HCT116 (cell line): Measurements from ENCODE around the gene LGALS4. TPM values are rescaled to one million over a fixed set of nuclear protein-coding genes. Genes with fewer than 3 reads are reported as not detected.
A peak's percentile ranks its signal among the peaks of the same experiment; 100 is the strongest.
"Not testable (repeated sequence)": the region's sequence is repeated elsewhere in the genome, so short reads cannot be mapped to it uniquely, and the experiment has no call there.

Source experiments
- ATAC-seq: fragments of 200-7000 bp; cut with Tn5 transposase; 2 replicates; pipeline ENCODE4 v1.9.1; 2020; ENCODE audit warnings: mild to moderate bottlenecking, moderate library complexity
- BruUV-seq: library from RNA; stranded (reverse); fragments of 400-500 nt; replicated peaks from 2 replicates; lab custom pipeline; 2021; lab: Mats Ljungman, UMichigan
- CTCF ChIA-PET: fragments of 300-600 bp; sonication (Branson Sonifier 250); formaldehyde crosslinking; loops from one replicate; lab custom pipeline; 2021; ENCODE audit warnings: antibody characterized with exemption; lab: Charles Lee
- POLR2A ChIA-PET: fragments of 300-600, 350-600 bp; sonication (Branson Sonifier 250); formaldehyde crosslinking; loops from one replicate; lab custom pipeline; 2021; ENCODE audit warnings: antibody characterized with exemption; lab: Charles Lee
- RAD21 ChIA-PET, 2 experiments: fragments of 300-600 bp; sonication (Branson Sonifier 250); formaldehyde crosslinking; loops; one replicate each; lab custom pipeline; 2023; ENCODE audit warnings: low total read pairs in 2 of 2; ENCODE audit not compliant: uncharacterized antibody in 2 of 2, unreplicated experiment in 2 of 2, low non-redundant PET in 1 of 2; lab: Charles Lee
- DNase-seq: peaks from one replicate; pipeline ENCODE4 v3.0.0-alpha.2; 2010; ENCODE audit warnings: low read depth, low spot score
- H2AFZ ChIP-seq: fragments of 200-600 bp; shearing (Covaris generic), sonication (generic); 2 replicates; pipeline ENCODE4 v1.6.1; 2017; ENCODE audit warnings: low read depth, mixed run types, mixed read lengths, antibody characterized with exemption, low read length; ENCODE audit not compliant: poor library complexity, severe bottlenecking
- H3K27ac ChIP-seq: 2 replicates; pipeline ENCODE4 v1.5.1; 2012; ENCODE audit warnings: low read depth, low read length
- H3K27me3 ChIP-seq: fragments of 200-600 bp; sonication (generic); 2 replicates; pipeline ENCODE4 v1.6.1; 2016; ENCODE audit warnings: mixed run types, low read length, mixed read lengths; ENCODE audit not compliant: insufficient read depth
- H3K36me3 ChIP-seq, 2 experiments: fragments of 200-500 bp in 1 of 2; fragments of 200-600 bp in 1 of 2; sonication (Bioruptor generic) in 1 of 2; sonication (generic) in 1 of 2; 2 replicates each; pipeline versions ENCODE4 v1.5.1 to v1.6.1; 2014 to 2016; ENCODE audit warnings: low read length in 2 of 2, inconsistent platforms in 1 of 2, mixed read lengths in 1 of 2, mixed run types in 1 of 2; ENCODE audit not compliant: insufficient read depth in 2 of 2, control insufficient read depth in 1 of 2
- H3K4me1 ChIP-seq, 2 experiments: fragments of 200-600 bp in 1 of 2; sonication (generic) in 1 of 2; 2 replicates each; pipeline versions ENCODE4 v1.5.1 to v1.6.1; 2012 to 2017; ENCODE audit warnings: low read length in 2 of 2, inconsistent platforms in 1 of 2, mild to moderate bottlenecking in 1 of 2, mixed read lengths in 1 of 2, mixed run types in 1 of 2, moderate library complexity in 1 of 2; ENCODE audit not compliant: insufficient read depth in 2 of 2, control insufficient read depth in 1 of 2
- H3K4me2 ChIP-seq: fragments of 200-600 bp; sonication (generic); 2 replicates; pipeline ENCODE4 v1.6.1; 2017; ENCODE audit warnings: mixed run types, low read length, mixed read lengths
- H3K4me3 ChIP-seq, 2 experiments: fragments of 200-600 bp in 1 of 2; sonication (generic) in 1 of 2; replicated peaks in 1 of 2; 2 replicates each; pipeline ENCODE4 v1.5.1; 2011 to 2016; ENCODE audit warnings: low read length in 2 of 2, control low read depth in 1 of 2, low read depth in 1 of 2, mild to moderate bottlenecking in 1 of 2, mixed read lengths in 1 of 2, mixed run types in 1 of 2
- H3K79me2 ChIP-seq: fragments of 200-600 bp; sonication (generic); 2 replicates; pipeline ENCODE4 v1.6.1; 2017; ENCODE audit warnings: mild to moderate bottlenecking, mixed run types, low read length, moderate library complexity, mixed read lengths; ENCODE audit not compliant: insufficient read depth
- H3K9ac ChIP-seq: fragments of 200-600 bp; sonication (generic); 2 replicates; pipeline ENCODE4 v1.6.1; 2016; ENCODE audit warnings: low read length, mixed read lengths
- H3K9me2 ChIP-seq: fragments of 200-600 bp; sonication (generic), shearing (Covaris generic); 2 replicates; pipeline ENCODE4 v1.6.1; 2017; ENCODE audit warnings: mixed run types, mild to moderate bottlenecking, moderate library complexity; ENCODE audit not compliant: insufficient read depth
- H3K9me3 ChIP-seq, 2 experiments: fragments of 200-500 bp in 1 of 2; fragments of 200-600 bp in 1 of 2; sonication (Bioruptor generic) in 1 of 2; sonication (generic) in 1 of 2; 2 replicates each; pipeline ENCODE4 v1.6.1; 2014 to 2017; ENCODE audit warnings: low read length in 2 of 2, mixed read lengths in 2 of 2, inconsistent platforms in 1 of 2, low read depth in 1 of 2, mild to moderate bottlenecking in 1 of 2, mixed run types in 1 of 2, moderate library complexity in 1 of 2; ENCODE audit not compliant: control insufficient read depth in 1 of 2, insufficient read depth in 1 of 2
- H4K20me1 ChIP-seq: fragments of 200-600 bp; sonication (generic), shearing (Covaris generic); 2 replicates; pipeline ENCODE4 v1.6.1; 2017; ENCODE audit warnings: mixed run types, mild to moderate bottlenecking, moderate library complexity; ENCODE audit not compliant: insufficient read depth
- ATF3 ChIP-seq: IDR thresholded peaks from 2 replicates; pipeline ENCODE4 v1.6.1; 2012
- CBX3 ChIP-seq: IDR thresholded peaks from 2 replicates; pipeline ENCODE4 v1.6.1; 2012; ENCODE audit warnings: low read depth
- CEBPB ChIP-seq: IDR thresholded peaks from 2 replicates; pipeline ENCODE4 v1.6.1; 2012; ENCODE audit warnings: low read depth
- EGR1 ChIP-seq: IDR thresholded peaks from 2 replicates; pipeline ENCODE4 v1.6.1; 2012; ENCODE audit warnings: low read depth
- EZH2phosphoT487 ChIP-seq: fragments of 200-600 bp; IDR thresholded peaks from 2 replicates; pipeline ENCODE4 v1.6.1; 2018; ENCODE audit warnings: antibody characterized with exemption, borderline replicate concordance
- FOSL1 ChIP-seq: IDR thresholded peaks from 2 replicates; pipeline ENCODE4 v1.6.1; 2012; ENCODE audit warnings: low read depth
- POLR2A ChIP-seq: IDR thresholded peaks from 2 replicates; pipeline ENCODE4 v1.7.0; 2011; ENCODE audit warnings: borderline replicate concordance; ENCODE audit not compliant: insufficient read depth, insufficient read length; ENCODE audit errors: extremely low read depth
- RAD21 ChIP-seq: IDR thresholded peaks from 2 replicates; pipeline ENCODE4 v1.6.1; 2012; ENCODE audit warnings: low read depth, mild to moderate bottlenecking
- REST ChIP-seq: IDR thresholded peaks from 2 replicates; pipeline ENCODE4 v1.6.1; 2012; ENCODE audit warnings: low read depth
- SIN3A ChIP-seq: IDR thresholded peaks from 2 replicates; pipeline ENCODE4 v1.6.1; 2012; ENCODE audit warnings: low read depth
- SP1 ChIP-seq: IDR thresholded peaks from 2 replicates; pipeline ENCODE4 v1.6.1; 2012; ENCODE audit warnings: low read depth
- TCF7L2 ChIP-seq: IDR thresholded peaks from 2 replicates; pipeline ENCODE4 v1.7.0; 2011; ENCODE audit warnings: borderline replicate concordance, inconsistent platforms; ENCODE audit not compliant: insufficient read depth, insufficient read length; ENCODE audit errors: extremely low read depth
- ZFX ChIP-seq: fragments of 450-650 bp; IDR thresholded peaks from 2 replicates; pipeline ENCODE4 v1.6.1; 2017
- intact Hi-C: fragments of 100-400 bp; cut with micrococcal nuclease; formaldehyde crosslinking; loops from 2 replicates; pipeline ENCODE4 v1.10.0; 2022
- total RNA-seq: library from RNA; stranded (reverse); gene quantifications from one replicate; pipeline ENCODE4 v1.2.1, GENCODE V29; 2021; ENCODE audit not compliant: unreplicated experiment
- TF ChIP-seq, protein P1 (sequence below): IDR thresholded peaks from 2 replicates; pipeline ENCODE4 v1.6.1; 2012
- TF ChIP-seq, protein P2 (sequence below): IDR thresholded peaks from 2 replicates; pipeline ENCODE4 v1.6.1; 2011; ENCODE audit warnings: mild to moderate bottlenecking, low read length, moderate library complexity; ENCODE audit not compliant: insufficient replicate concordance; ENCODE audit errors: extremely low read depth

Gene LGALS4
- total RNA-seq, 1 experiment from 2014 or later, result 0.86 TPM

DNA sequence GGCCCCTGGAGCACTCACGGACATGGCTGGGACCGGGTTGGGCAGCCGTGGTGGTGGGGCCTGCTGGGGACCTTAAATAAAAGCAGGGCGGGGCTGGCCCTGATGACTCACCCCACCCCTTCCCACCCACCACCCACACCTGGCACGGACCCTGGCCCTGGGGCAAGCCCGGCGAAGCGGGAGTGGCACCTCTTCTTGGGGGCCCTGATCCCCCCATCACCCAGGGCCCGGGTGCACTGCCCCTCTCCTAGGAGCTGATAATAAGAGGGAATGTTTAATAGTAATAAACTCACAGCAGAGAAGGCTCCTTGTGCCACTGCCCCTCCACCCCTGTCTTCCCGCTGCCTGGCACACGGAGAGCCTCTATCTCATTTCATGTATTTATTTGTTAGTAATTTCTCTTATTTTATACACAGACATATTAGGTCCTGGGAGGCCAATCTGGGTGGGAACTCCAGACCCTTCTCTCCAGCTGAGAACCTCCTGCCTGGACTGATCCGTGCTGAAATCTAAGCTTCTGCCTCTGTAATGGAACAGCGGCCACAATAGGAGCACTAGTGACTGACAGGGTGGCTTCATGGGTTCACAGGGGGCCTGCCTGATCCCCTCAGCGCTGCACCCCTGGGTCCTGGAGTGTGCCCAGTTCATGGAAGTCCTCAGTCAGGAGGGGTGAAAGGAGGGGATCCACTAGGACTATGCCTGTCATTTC, 39.1 kb downstream of the LGALS4 start, which contains the start of gene LGALS7:
Gene LGALS7, minus strand, starts transcription at position 49 of the 709 bp plus-strand sequence. Its CDS starts 25 bp downstream, at position 24.
- RAD21 ChIA-PET, result no interaction called here
- no peak for ATAC-seq
- Histone ChIP-seq H3K36me3 (no peaks in the 10 kb centered on the region), H3K9me3 (no peaks in the 10 kb centered on the region), H3K4me1 (peaks cover 0 to 6% of the 10 kb centered on the region in 2 experiments; a peak in 1 of 4 replicates), H3K9ac (no peak within 1 kb of the TSS), H4K20me1 (no peaks in the 10 kb centered on the region), H3K79me2 (no peaks in the 10 kb centered on the region), H3K4me2 (no peak within 1 kb of the TSS), H3K27me3 (no peaks in the 10 kb centered on the region), H3K27ac (no peak within 1 kb of the TSS), H3K4me3 (no peak within 1 kb of the TSS), H2AFZ (no peak within 1 kb of the TSS), H3K9me2 (no peaks in the 10 kb centered on the region)
- intact Hi-C loops, result no loop called here
- TF ChIP-seq POLR2A (no peak), FOSL1 (no peak), SP1 (no peak), SIN3A (no peak), CEBPB (no peak), ATF3 (no peak), EZH2phosphoT487 (no peak), TCF7L2 (no peak), CBX3 (no peak), EGR1 (no peak), REST (no peak), ZFX (no peak), RAD21 (no peak)
- TF ChIP-seq, protein P1, sequence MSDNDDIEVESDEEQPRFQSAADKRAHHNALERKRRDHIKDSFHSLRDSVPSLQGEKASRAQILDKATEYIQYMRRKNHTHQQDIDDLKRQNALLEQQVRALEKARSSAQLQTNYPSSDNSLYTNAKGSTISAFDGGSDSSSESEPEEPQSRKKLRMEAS, result no peak
- TF ChIP-seq, protein P2, sequence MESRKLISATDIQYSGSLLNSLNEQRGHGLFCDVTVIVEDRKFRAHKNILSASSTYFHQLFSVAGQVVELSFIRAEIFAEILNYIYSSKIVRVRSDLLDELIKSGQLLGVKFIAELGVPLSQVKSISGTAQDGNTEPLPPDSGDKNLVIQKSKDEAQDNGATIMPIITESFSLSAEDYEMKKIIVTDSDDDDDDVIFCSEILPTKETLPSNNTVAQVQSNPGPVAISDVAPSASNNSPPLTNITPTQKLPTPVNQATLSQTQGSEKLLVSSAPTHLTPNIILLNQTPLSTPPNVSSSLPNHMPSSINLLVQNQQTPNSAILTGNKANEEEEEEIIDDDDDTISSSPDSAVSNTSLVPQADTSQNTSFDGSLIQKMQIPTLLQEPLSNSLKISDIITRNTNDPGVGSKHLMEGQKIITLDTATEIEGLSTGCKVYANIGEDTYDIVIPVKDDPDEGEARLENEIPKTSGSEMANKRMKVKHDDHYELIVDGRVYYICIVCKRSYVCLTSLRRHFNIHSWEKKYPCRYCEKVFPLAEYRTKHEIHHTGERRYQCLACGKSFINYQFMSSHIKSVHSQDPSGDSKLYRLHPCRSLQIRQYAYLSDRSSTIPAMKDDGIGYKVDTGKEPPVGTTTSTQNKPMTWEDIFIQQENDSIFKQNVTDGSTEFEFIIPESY, result no peak
- CTCF ChIA-PET, result no interaction called here
- POLR2A ChIA-PET, result no interaction called here
- DNase-seq, result no peak
- BruUV-seq, result no TSS peak

GRCh38 chr19:38771569-38771968, 41.2 kb downstream of the LGALS4 start:
- H4K20me1 ChIP-seq, H3K4me1 ChIP-seq, H3K9me3 ChIP-seq, CTCF ChIA-PET, H3K4me2 ChIP-seq, H3K4me3 ChIP-seq, H3K27ac ChIP-seq, H3K36me3 ChIP-seq, DNase-seq, intact Hi-C loops, H3K79me2 ChIP-seq, RAD21 ChIA-PET, H3K27me3 ChIP-seq, H3K9ac ChIP-seq, H2AFZ ChIP-seq, BruUV-seq, H3K9me2 ChIP-seq, POLR2A ChIA-PET: not testable (repeated sequence)
- peak; percentile 72 for ATAC-seq
